Posterior cingulate gyrus (tissue), 11 donors: ENCODE results near the gene TM4SF4.

Experiments
- DNase-seq, 10 donors: peaks; one replicate each; pipeline versions ENCODE4 v3.0.0 to v3.0.0-alpha.2; 2020 to 2021; ENCODE audit warnings: mixed read lengths in 3 of 10
- intact Hi-C: fragments of 100-400 bp; cut with DNase I; formaldehyde crosslinking; loops from one replicate; pipeline ENCODE4 v1.15.1; 2023

TM4SF4 gene

GRCh38 chr3:149480326-149481017 is 6.0 kb downstream of the TM4SF4 start:
- DNase-seq = peak in 7 of 10 donors; percentile 46 to 92 (median 67)
- intact Hi-C loops = loop anchor here (2.0 kb wide), 2 partner anchors 88 to 128 kb away; no protein-coding TSS in a partner anchor

DNA sequence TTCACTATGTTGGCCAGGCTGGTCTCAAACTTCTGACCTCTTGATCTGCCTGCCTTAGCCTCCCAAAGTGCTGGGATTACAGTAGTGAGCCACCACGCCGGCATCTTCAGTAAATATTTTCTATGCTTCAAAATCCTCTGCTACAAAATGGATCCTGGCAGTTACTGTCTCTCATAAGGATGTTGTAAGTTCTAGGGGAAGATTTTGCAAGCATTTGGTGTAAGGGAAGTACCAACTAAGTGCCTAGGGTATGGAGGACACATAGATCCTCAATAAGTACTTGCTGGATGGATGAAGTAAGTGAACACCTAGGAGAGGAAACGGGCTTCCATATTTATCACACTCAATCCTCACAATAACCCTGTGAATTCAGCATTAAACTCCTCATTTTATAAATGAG is 6.6 kb downstream of the TM4SF4 start:
- DNase-seq = no peak
- intact Hi-C loops = loop anchor here (2.0 kb wide), 2 partner anchors 88 to 128 kb away; no protein-coding TSS in a partner anchor

- DNase-seq = no peak
- intact Hi-C loops = loop anchor here (2.0 kb wide), 2 partner anchors 89 to 129 kb away; no protein-coding TSS in a partner anchor
These were observed 7.0 kb downstream of the TM4SF4 start for GRCh38 chr3:149481491-149481890.

DNA sequence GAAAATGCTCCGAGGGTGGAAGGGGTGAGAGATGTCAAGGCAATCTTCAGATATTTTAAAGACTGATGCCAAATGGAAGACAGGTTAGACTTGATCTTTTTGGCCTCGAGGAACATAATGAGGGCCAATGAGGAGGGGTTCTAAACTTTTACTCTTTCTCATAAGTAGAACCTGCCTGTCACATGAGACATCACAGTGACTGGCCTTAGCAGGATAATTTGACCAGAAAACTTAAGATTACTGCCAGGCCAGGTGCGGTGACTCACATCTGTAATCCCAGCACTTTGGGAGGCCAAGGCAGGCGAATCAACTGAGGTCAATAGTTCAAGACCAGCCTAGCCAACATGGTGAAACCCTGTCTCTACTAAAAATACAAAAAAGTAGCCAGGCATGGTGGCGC is 12.2 kb downstream of the TM4SF4 start:
- DNase-seq = no peak
- intact Hi-C loops = no loop called here

GRCh38 chr3:149487598-149488197 is 13.2 kb downstream of the TM4SF4 start:
- DNase-seq = no peak
- intact Hi-C loops = no loop called here

DNA sequence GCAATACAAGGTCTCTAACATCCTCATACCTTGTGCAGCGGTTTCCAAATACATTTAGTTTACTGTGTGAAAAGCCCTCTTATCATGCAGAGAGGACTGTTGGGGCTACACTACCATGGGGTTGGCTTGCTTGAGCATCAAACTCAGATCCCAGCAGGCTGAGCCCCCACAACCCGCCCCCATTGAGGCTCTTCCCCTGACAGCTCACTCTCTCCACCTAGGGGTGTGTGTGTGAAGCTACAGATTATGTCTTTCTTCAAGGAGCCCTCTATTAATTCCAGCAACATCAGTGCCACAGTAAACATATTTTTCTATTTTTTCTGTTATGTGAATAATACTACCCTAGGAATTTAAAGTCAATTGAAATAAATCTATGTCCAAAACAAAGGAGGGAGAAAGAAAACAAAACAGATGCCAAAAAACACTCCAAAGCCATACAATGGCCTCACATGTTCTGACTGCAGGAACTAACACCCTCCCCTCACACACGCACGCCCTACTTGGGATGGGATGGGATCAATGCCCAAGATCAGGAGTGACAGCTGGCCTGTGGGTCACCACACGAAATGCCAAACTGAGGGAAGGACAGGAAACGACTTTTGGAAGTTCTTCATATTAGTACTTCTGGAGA is 14.7 kb downstream of the TM4SF4 start:
- DNase-seq = no peak
- intact Hi-C loops = no loop called here

DNA sequence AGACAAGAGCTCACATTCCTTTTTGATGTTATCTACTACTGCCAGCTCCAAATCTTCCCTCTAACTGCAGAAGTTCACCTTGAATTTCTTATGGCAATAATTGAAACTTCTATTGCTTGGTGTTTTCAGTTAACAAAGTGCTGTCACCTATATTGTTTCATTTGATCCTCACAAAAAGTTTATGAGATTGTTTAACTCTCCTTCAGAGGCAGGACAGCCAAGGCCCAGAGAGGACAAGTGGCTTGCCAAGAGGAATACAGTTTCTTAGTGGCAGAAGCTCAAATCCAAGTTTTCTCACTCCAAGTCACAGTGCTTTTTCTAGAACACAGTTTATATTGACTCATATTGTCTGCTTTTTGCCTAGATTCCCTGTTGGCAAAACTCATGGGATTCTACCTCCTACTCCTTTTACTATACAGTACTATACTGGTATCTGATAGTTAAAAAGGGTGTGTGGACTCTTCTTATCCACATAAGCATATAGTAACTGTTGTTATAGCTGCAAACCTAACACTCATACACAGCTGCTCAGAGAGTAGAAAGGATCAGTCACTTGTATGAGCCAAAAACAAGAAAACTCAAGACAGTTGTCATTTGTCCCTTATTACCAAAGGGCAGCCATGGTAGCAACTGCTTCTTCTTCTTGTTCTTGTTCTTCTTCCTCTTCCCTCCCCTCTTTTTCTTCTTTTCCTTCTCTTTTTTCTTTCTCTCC is 15.9 kb downstream of the TM4SF4 start:
- DNase-seq = no peak
- intact Hi-C loops = no loop called here

DNA sequence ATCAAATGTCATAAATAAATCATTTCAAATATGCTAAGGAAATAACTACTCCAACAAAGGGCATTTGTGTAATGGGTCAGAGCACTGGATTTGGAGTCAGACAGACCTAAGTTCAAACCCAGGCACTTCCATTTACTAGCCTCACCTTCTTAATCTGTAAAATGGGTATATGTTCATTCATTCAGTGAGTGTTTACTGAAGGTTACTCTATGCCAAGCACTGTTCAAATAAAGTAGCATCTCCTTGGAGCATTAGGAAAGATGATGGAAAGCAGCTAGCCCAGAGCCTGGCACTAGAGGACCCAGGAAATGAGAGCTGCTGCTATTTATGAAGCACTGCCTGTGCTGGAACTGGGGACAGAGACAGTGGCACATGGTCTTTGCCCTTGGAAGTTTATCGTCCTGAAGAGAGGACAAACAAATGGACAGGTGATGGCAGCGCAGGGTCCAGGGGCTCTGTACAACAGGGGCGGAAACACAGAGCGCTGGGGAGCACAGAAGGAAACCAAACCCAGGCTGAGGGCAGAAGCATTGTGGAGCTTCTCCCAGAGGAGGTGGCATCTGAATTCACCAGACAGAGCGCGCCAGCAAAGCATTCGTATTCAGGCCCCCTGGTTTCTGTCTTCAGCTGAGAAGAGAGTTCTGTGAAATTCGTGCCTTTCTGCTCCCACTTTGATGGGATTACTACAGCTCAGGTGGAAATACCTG is 19.0 kb downstream of the TM4SF4 start:
- no peak for DNase-seq
- intact Hi-C loops = no loop called here

- DNase-seq = peak in 6 of 10 donors; percentile 40 to 88 (median 52)
These were observed 19.7 kb downstream of the TM4SF4 start for GRCh38 chr3:149494022-149494758.

DNA sequence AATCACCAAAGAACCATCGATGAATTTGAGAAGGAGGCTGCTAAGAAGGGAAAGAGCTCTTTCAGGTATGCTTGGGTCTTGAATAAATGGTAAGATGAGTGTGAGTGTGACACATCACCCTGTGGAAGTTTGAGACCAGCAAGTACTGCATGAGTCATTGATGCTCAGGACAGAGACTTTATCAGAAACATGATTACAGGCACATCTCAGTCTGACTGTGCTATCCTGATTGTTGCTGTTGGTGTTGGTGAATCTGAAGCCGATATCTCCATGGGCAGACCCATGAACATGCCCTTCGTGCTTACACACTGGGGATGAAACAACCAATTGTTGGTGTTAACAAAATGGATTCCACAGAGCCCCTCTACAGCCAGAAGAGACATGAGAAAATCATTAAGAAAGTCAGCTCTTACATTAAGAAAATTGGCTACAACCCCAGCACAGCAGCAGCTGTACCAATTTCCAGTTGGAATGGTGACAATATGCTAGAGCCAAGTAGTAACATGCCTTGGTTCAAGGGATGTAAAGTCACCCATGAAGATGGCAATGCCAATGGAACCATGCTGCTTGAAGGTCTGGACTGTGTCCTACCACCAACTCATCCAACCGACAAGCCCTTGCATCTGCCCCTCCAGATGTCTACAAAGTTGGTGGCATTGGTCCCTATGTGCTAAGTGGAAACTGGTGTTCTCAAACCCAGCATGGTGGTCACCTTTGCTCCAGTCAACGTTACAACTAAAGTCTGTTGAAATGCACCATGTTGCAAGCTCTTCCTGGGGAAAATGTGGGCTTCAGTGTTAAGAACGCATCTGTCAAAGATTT is 20.5 kb downstream of the TM4SF4 start:
- no peak for DNase-seq
- intact Hi-C loops = no loop called here

More at GRCh38 chr3:149494022-149494758, 19.7 kb downstream of the TM4SF4 start:
- intact Hi-C loops = no loop called here

- intact Hi-C loops = no loop called here
- no peak for DNase-seq
These were observed 21.2 kb downstream of the TM4SF4 start for GRCh38 chr3:149495581-149496125.

DNA sequence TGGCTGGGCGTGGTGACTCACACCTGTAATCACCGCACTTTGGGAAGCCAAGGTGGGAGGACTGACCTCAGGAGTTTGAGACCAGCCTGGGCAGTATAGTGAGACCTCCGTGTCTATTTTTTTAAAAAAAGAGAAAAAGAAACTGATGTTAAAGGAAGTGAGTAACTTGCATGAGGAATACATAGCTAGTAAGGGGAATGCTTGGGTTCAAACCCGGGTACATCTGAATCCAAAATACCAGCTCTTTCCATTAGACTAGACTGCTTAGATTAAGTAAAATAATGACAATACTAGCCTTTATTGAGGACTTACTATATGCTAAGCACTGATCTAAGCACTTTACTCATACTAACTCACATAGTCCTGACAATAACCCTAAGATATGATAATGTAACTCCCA is 22.4 kb downstream of the TM4SF4 start:
- no peak for DNase-seq
- intact Hi-C loops = no loop called here

DNA sequence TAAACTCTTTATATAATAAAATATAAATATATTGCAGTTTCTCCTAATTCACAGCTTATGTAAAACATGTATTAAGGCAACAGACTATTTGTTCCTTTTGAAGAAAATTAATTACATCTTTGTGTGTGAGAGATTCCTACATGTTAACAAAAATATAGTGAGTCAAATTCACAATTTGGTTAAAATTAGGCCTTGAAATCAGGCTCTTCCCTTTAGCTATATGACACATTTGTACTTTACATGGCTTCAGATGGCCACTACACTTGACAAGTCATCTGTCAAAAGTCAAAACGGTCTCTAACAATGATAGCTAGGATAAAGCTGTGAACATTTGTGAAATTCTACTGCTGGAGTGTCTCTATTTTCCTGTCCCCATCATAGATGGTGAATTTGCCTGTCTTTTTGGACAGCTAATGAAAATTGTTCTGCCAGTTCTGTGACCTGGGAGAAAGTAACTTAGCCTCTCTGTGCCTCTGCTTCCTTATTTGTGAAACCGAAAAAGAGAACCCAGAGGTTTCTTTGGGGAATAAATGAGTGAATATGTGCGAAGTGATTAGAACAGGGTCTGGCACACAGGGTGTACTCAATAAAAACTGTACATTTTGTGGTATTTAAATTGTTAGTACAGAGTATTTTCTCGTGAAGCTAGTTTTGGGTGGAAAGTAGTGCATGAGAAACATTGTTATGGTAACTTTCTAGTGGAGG is 23.6 kb downstream of the TM4SF4 start:
- intact Hi-C loops = no loop called here
- no peak for DNase-seq

DNA sequence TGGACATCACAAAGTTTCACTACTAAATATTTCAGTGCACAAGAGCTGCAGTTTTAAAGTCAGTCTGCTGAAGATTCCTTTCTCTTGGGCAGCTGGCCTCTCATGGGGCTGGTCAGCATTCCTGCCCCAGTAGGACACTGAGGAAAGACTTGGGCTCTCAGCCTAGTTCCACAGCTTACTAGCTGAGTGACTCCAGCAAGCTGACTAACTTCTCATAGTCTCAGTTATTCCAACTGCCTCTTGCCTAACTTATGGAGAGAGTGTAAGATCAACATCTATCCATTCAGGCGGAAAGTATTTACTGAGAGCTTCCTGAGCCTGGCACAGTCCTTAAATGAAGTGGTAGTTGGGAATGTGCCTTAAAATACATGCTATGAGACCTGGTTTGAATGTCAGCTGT is 27.0 kb downstream of the TM4SF4 start:
- DNase-seq = no peak
- intact Hi-C loops = no loop called here

GRCh38 chr3:149502438-149502837 is 27.9 kb downstream of the TM4SF4 start:
- intact Hi-C loops = no loop called here
- no peak for DNase-seq

DNA sequence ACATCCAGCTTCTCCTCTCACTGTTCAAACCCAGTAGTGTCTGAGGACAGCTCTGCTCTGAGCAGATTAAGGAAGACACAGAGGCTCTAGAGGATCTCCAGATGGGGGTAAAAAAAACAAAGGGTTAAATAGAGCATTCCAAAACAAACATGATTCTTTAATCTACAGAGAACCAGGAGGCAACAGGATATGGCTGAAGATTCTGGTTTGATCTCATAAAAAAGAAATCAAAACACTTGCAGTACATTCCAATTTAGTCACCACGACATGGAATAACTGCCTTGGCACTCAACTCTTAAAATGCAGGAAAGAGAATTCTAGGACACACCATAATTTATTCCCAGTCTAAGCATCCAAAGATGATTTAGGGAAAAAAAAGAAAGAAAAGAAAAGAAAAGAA is 32.0 kb downstream of the TM4SF4 start:
- intact Hi-C loops = no loop called here
- DNase-seq = no peak

GRCh38 chr3:149506965-149507364 is 32.5 kb downstream of the TM4SF4 start:
- no peak for DNase-seq
- intact Hi-C loops = no loop called here
